Measurements from ENCODE around the gene SCN10A.

DNA sequence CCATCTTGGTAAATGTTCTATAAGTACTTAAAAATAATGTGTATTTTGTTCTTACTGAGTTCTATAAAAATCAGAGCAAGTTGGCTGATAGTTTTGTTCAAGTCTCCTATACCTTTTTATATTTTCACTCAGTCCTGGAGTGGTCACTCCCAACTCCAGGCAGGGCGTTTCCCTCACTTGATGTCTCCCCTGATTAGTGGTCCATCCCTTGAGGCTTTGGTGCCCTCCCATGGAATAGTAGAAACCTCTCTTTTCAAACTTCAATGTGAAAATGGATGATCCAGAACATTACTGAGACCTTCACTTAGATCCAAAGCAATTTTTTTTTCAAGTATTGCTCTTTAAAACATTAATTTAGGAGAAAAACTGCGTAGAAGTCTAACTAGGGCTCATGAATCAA lies 25.0 kb upstream of the SCN10A start:
- TF ChIP-seq, protein P1, sequence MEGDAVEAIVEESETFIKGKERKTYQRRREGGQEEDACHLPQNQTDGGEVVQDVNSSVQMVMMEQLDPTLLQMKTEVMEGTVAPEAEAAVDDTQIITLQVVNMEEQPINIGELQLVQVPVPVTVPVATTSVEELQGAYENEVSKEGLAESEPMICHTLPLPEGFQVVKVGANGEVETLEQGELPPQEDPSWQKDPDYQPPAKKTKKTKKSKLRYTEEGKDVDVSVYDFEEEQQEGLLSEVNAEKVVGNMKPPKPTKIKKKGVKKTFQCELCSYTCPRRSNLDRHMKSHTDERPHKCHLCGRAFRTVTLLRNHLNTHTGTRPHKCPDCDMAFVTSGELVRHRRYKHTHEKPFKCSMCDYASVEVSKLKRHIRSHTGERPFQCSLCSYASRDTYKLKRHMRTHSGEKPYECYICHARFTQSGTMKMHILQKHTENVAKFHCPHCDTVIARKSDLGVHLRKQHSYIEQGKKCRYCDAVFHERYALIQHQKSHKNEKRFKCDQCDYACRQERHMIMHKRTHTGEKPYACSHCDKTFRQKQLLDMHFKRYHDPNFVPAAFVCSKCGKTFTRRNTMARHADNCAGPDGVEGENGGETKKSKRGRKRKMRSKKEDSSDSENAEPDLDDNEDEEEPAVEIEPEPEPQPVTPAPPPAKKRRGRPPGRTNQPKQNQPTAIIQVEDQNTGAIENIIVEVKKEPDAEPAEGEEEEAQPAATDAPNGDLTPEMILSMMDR (IDR thresholded peaks at IDR 0.05) = no peak
- no peak for TF ChIP-seq POLR2A (IDR thresholded peaks at IDR 0.05)

Measured in Peyer's patch (tissue), 4 donors.